SK-N-SH treated with all-trans-retinoic acid at 6 μM for 48 hours (cell line): ENCODE data around the gene NDUFV3.
A peak's percentile ranks its signal among the peaks of the same experiment; 100 is the strongest.

Experiments
- ATAC-seq: fragments of 200-7000 bp; cut with Tn5 transposase; 3 replicates; pipeline ENCODE4 v1.9.1; 2020; ENCODE audit warnings: mild to moderate bottlenecking, moderate library complexity
- ARNTL ChIP-seq: fragments of 450-650 bp; formaldehyde crosslinking; IDR thresholded peaks from 2 replicates; pipeline ENCODE4 v1.5.0; 2020; ENCODE audit warnings: low read depth, mild to moderate bottlenecking, moderate library complexity, borderline replicate concordance
- BACH2 ChIP-seq: fragments of 250-450 bp; sonication (Bioruptor Pico); IDR thresholded peaks from 2 replicates; pipeline ENCODE4 v1.9.0; 2021; ENCODE audit warnings: mild to moderate bottlenecking, borderline replicate concordance
- ESRRG ChIP-seq: fragments of 250-450 bp; sonication (Bioruptor Pico); IDR thresholded peaks from 2 replicates; pipeline ENCODE4 v1.6.1; 2021; ENCODE audit warnings: mild to moderate bottlenecking
- ISL1 ChIP-seq: fragments of 250-450 bp; sonication (Bioruptor Pico); IDR thresholded peaks from 2 replicates; pipeline ENCODE4 v2.1.2; 2022; ENCODE audit warnings: mild to moderate bottlenecking, moderate library complexity
- OSR1 ChIP-seq: fragments of 250-450 bp; sonication (Bioruptor Pico); IDR thresholded peaks from 2 replicates; pipeline ENCODE4 v1.8.0; 2022; ENCODE audit warnings: moderate library complexity, mild to moderate bottlenecking, inconsistent platforms
- PATZ1 ChIP-seq: fragments of 250-450 bp; sonication (Bioruptor Pico); IDR thresholded peaks from 2 replicates; pipeline ENCODE4 v1.8.0; 2020; ENCODE audit warnings: mild to moderate bottlenecking, moderate library complexity, borderline replicate concordance
- POU6F1 ChIP-seq: fragments of 250-450 bp; sonication (Bioruptor Pico); IDR thresholded peaks from 2 replicates; pipeline ENCODE4 v1.8.0; 2021; ENCODE audit warnings: low read depth, mild to moderate bottlenecking, moderate library complexity, borderline replicate concordance
- PPARA ChIP-seq: fragments of 250-450 bp; sonication (Bioruptor Pico); IDR thresholded peaks from 2 replicates; pipeline ENCODE4 v1.5.0; 2020; ENCODE audit warnings: mild to moderate bottlenecking, borderline replicate concordance
- RARB ChIP-seq: fragments of 250-450 bp; sonication (Bioruptor Pico); IDR thresholded peaks from 2 replicates; pipeline ENCODE4 v1.8.0; 2021; ENCODE audit warnings: mild to moderate bottlenecking, moderate library complexity
- SNAI2 ChIP-seq: fragments of 250-450 bp; sonication (Bioruptor Pico); IDR thresholded peaks from 2 replicates; pipeline ENCODE4 v1.5.0; 2020; ENCODE audit warnings: mild to moderate bottlenecking, moderate library complexity
- TCF4 ChIP-seq: fragments of 250-450 bp; sonication (Bioruptor Pico); IDR thresholded peaks from 2 replicates; pipeline ENCODE4 v1.8.0; 2021; ENCODE audit warnings: mild to moderate bottlenecking, moderate library complexity, borderline replicate concordance
- ZFP3 ChIP-seq: fragments of 250-450 bp; sonication (Bioruptor Pico); IDR thresholded peaks from 2 replicates; pipeline ENCODE4 v1.5.0; 2020; ENCODE audit warnings: mild to moderate bottlenecking, moderate library complexity
- ZNF565 ChIP-seq: fragments of 450-650 bp; formaldehyde crosslinking; conservative IDR thresholded peaks from 2 replicates; pipeline ENCODE4 v1.5.0; 2020; ENCODE audit warnings: low read depth, mild to moderate bottlenecking, moderate library complexity
- ZNF70 ChIP-seq: fragments of 450-650 bp; formaldehyde crosslinking; IDR thresholded peaks from 2 replicates; pipeline ENCODE4 v1.5.0; 2020; ENCODE audit warnings: mild to moderate bottlenecking, moderate library complexity
- ZNF8 ChIP-seq: fragments of 450-650 bp; formaldehyde crosslinking; IDR thresholded peaks from 2 replicates; pipeline ENCODE4 v1.5.0; 2020; ENCODE audit warnings: mild to moderate bottlenecking, moderate library complexity
- TF ChIP-seq, protein P1 (sequence below): fragments of 250-450 bp; sonication (Bioruptor Pico); IDR thresholded peaks from 2 replicates; pipeline ENCODE4 v1.5.1; 2021; ENCODE audit warnings: mild to moderate bottlenecking, moderate library complexity
- TF ChIP-seq, protein P2 (sequence below): fragments of 250-450 bp; sonication (Bioruptor Pico); IDR thresholded peaks from 2 replicates; pipeline ENCODE4 v1.5.0; 2020; ENCODE audit warnings: mild to moderate bottlenecking, moderate library complexity

NDUFV3 gene

GRCh38 chr21:42921927-42922326 is 28.8 kb downstream of the NDUFV3 start:
- no peak for TF ChIP-seq ISL1 (CRISPR knock-in tag)
- TF ChIP-seq OSR1 (CRISPR knock-in tag), result no peak
- TF ChIP-seq, protein P1, sequence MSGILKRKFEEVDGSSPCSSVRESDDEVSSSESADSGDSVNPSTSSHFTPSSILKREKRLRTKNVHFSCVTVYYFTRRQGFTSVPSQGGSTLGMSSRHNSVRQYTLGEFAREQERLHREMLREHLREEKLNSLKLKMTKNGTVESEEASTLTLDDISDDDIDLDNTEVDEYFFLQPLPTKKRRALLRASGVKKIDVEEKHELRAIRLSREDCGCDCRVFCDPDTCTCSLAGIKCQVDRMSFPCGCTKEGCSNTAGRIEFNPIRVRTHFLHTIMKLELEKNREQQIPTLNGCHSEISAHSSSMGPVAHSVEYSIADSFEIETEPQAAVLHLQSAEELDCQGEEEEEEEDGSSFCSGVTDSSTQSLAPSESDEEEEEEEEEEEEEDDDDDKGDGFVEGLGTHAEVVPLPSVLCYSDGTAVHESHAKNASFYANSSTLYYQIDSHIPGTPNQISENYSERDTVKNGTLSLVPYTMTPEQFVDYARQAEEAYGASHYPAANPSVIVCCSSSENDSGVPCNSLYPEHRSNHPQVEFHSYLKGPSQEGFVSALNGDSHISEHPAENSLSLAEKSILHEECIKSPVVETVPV (CRISPR knock-in tag), result no peak
- TF ChIP-seq SNAI2 (CRISPR knock-in tag), result no peak
- no peak for TF ChIP-seq ZNF8 (CRISPR knock-in tag)
- TF ChIP-seq, all 23 proteins: peak for 0
- no peak for ATAC-seq

- TF ChIP-seq ZNF70 (CRISPR knock-in tag) (no peak), BACH2 (CRISPR knock-in tag) (no peak), SNAI2 (CRISPR knock-in tag) (no peak), PATZ1 (CRISPR knock-in tag) (no peak), PPARA (no peak), RARB (no peak), ARNTL (CRISPR knock-in tag) (no peak), ZNF8 (CRISPR knock-in tag) (no peak), ESRRG (no peak)
- ATAC-seq, result no peak
Measured at GRCh38 chr21:42922918-42923317, 29.8 kb downstream of the NDUFV3 start.

DNA sequence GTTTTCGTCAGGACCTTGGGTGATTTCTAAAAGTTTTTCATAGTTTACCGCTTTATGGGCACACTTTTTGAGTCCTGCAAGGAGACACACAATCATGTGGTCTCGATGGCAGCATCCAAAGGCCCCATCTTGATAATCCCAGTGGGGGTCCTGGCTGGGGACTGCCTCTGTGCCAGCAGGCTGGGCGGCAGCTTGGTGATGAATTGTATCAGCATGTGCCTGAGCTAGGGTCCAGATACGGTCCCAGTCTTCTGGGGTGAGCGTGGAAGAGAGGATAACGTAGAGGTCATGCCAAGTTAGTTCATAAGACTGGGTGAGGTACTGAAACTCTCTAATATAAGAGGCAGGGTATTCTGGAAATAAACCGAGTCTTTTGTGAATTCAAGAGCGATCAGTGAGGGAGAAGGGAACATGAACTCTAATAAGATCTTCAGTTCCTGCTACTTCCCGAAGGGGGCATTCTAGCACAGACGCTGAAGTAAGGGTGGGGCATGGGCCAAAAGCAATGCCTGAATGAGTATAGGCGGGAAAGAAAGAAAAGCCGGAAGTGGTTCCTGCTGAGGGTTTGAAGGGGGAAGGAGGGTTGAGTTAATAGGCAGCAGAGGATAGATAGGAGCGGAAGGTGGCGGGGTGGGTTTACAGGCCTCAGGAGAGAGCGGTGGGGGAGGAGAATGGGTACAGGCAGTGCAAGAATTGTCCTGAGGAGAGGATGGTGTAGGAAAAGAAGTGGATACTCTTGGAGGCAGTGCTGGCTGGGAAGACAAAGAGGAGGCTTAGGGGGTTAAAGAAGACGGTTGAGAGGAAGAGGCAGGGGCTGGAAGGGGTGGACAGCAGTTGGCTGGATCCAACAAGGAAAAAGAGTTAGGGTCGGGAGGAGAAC is 30.7 kb downstream of the NDUFV3 start:
- peak; percentile 91 for ATAC-seq
- no peak for TF ChIP-seq ZFP3 (CRISPR knock-in tag)
- TF ChIP-seq TCF4 (CRISPR knock-in tag), result no peak
- TF ChIP-seq, protein P2, sequence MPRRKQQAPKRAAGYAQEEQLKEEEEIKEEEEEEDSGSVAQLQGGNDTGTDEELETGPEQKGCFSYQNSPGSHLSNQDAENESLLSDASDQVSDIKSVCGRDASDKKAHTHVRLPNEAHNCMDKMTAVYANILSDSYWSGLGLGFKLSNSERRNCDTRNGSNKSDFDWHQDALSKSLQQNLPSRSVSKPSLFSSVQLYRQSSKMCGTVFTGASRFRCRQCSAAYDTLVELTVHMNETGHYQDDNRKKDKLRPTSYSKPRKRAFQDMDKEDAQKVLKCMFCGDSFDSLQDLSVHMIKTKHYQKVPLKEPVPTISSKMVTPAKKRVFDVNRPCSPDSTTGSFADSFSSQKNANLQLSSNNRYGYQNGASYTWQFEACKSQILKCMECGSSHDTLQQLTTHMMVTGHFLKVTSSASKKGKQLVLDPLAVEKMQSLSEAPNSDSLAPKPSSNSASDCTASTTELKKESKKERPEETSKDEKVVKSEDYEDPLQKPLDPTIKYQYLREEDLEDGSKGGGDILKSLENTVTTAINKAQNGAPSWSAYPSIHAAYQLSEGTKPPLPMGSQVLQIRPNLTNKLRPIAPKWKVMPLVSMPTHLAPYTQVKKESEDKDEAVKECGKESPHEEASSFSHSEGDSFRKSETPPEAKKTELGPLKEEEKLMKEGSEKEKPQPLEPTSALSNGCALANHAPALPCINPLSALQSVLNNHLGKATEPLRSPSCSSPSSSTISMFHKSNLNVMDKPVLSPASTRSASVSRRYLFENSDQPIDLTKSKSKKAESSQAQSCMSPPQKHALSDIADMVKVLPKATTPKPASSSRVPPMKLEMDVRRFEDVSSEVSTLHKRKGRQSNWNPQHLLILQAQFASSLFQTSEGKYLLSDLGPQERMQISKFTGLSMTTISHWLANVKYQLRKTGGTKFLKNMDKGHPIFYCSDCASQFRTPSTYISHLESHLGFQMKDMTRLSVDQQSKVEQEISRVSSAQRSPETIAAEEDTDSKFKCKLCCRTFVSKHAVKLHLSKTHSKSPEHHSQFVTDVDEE, result no peak
- no peak for TF ChIP-seq PPARA
- no peak for TF ChIP-seq ZNF565 (CRISPR knock-in tag)
- TF ChIP-seq SNAI2 (CRISPR knock-in tag), result no peak
- no peak for TF ChIP-seq POU6F1 (CRISPR knock-in tag)
- no peak for TF ChIP-seq ARNTL (CRISPR knock-in tag)
- TF ChIP-seq, protein P1 (CRISPR knock-in tag), result no peak
- no peak for TF ChIP-seq BACH2 (CRISPR knock-in tag)
- no peak for TF ChIP-seq ZNF8 (CRISPR knock-in tag)

GRCh38 chr21:42924433-42924751 is 31.3 kb downstream of the NDUFV3 start:
- TF ChIP-seq RARB, result no peak
- no peak for TF ChIP-seq PPARA
- no peak for TF ChIP-seq POU6F1 (CRISPR knock-in tag)
- no peak for TF ChIP-seq ZNF70 (CRISPR knock-in tag)
- TF ChIP-seq OSR1 (CRISPR knock-in tag), result no peak
- ATAC-seq, result no peak
